Aorta (tissue), 5 donors: ENCODE results near the gene TFCP2L1. TPM values are rescaled to one million over a fixed set of nuclear protein-coding genes. Genes with fewer than 3 reads are reported as not detected.

Experiments used
- ATAC-seq: fragments of 200-7000 bp; cut with Tn5 transposase; one replicate; pipeline ENCODE4 v1.9.1; 2022; ENCODE audit warnings: moderate library complexity; ENCODE audit not compliant: low FRiP score
- DNase-seq, 2 donors: peaks; one replicate each; pipeline ENCODE4 v3.0.0-alpha.2; 2020
- H3K27ac ChIP-seq, 2 donors: one replicate each; pipeline ENCODE4 v1.5.1; 2013; ENCODE audit warnings: low read length in 2 of 2, mild to moderate bottlenecking in 2 of 2, moderate library complexity in 2 of 2, control low read depth in 1 of 2, inconsistent platforms in 1 of 2, low read depth in 1 of 2
- H3K27me3 ChIP-seq, 2 donors: one replicate each; pipeline ENCODE4 v1.6.1; 2013; ENCODE audit warnings: control low read depth in 1 of 2, low read length in 1 of 2, mild to moderate bottlenecking in 1 of 2, moderate library complexity in 1 of 2; ENCODE audit not compliant: insufficient read depth in 2 of 2, control insufficient read depth in 1 of 2
- H3K36me3 ChIP-seq, 2 donors: one replicate each; pipeline ENCODE4 v1.6.1; 2013; ENCODE audit warnings: control low read depth in 1 of 2, low read length in 1 of 2, mild to moderate bottlenecking in 1 of 2; ENCODE audit not compliant: insufficient read depth in 2 of 2, control insufficient read depth in 1 of 2
- H3K4me1 ChIP-seq, 2 donors: one replicate each; pipeline ENCODE4 v1.6.1; 2013; ENCODE audit warnings: low read length in 2 of 2, control low read depth in 1 of 2, mild to moderate bottlenecking in 1 of 2, moderate library complexity in 1 of 2; ENCODE audit not compliant: insufficient read depth in 2 of 2, control insufficient read depth in 1 of 2
- H3K4me3 ChIP-seq, 2 donors: one replicate each; pipeline ENCODE4 v1.5.1; 2013; ENCODE audit warnings: low read length in 2 of 2, control low read depth in 1 of 2, mild to moderate bottlenecking in 1 of 2
- H3K9me3 ChIP-seq: one replicate; pipeline ENCODE4 v1.6.1; 2013; ENCODE audit warnings: mild to moderate bottlenecking, low read length; ENCODE audit not compliant: control insufficient read depth
- WGBS, 2 donors: extraction: QIAGEN DNeasy Blood & Tissue Kit; methylation state at CpG; one replicate each; pipeline ENCODE4 v1.1.7; 2013; 5-methylcytosine and 5-hydroxymethylcytosine counted together
- intact Hi-C, 2 donors: fragments of 100-400 bp; cut with DNase I; formaldehyde crosslinking; loops; one replicate each; pipeline versions ENCODE4 v1.14.2 to v1.15.0; 2022
- polyA plus RNA-seq, 2 donors: library from polyadenylated mRNA; stranded (reverse); fragments of 200-250 nt; gene quantifications; one replicate each; pipeline ENCODE4 v1.2.3, GENCODE V29; 2013
- total RNA-seq, 2 donors: library from RNA; stranded (reverse); fragmentation: NEBNext Ultra II Directional; extraction: Animal tissue kit (Norgen Biotek cat#: 25700); gene quantifications; one replicate each; pipeline ENCODE4 v1.2.1, GENCODE V29; 2021
- donor health status: healthy with polysubstance abuse.
- donor health status: Bipolar disorder and iron deficiency.
- donor health status: DM: no; HTN: no; CAD: no.
- donor health status: DM: no; HTN: no; CAD: no.
- donor health status: DM: yes; HTN: yes; CAD: no.

TFCP2L1 gene
- total and polyA plus RNA-seq, 4 donors, result 0.03 to 1.7 (median 0.91) TPM

DNA sequence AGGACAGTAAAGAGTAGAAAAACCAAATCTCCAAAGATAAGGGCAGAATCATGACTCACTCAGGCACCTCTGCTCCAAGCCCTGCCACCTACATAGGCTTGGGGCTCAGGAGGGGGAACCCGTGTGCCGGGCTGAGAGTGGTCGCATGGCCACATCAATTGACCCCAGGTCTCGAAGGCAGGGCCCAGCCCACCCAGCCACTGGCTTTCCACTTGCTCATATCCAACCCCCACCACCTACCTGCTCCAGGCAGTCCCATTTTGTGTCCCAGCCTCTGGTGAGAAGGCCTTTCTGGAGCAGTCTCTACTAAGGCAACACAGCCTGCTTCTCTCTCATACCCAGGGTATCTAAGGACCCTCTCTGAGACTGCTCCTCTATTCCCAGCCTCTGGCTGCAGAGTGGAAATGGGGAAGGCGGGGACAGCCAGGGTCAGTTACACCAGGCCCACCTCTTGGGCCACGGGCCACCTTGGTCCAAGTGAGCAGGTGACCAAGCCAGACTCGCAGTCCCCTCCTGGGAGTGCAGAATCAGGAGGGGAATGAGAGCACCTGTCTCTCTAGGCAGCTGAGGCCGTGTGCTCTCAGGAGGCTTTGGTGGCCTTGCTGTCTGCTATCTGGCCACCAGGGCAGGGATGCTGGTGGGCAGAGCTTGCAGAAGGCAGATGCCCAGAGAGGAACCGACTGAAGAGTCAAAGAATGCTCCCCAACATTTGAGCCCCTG, 20.8 kb downstream of the TFCP2L1 start:
- no peak overlapping the region for H3K4me3 ChIP-seq
- H3K4me1 ChIP-seq, result no peaks in the 10 kb centered on the region
- DNase-seq (peak in 1 of 2 donors; percentile 57), ATAC-seq (peak; percentile 26)
- peaks cover 0 to 2% of the 10 kb centered on the region in 2 donors for H3K27me3 ChIP-seq
- WGBS, 2 donors, result 86 to 89% methylated on average over 9 of the region's 9 CpGs
- no peaks in the 10 kb centered on the region for H3K9me3 ChIP-seq
- H3K36me3 ChIP-seq, result no peaks in the 10 kb centered on the region
- intact Hi-C loops, result no loop called here
- H3K27ac ChIP-seq, result no peak overlapping the region

DNA sequence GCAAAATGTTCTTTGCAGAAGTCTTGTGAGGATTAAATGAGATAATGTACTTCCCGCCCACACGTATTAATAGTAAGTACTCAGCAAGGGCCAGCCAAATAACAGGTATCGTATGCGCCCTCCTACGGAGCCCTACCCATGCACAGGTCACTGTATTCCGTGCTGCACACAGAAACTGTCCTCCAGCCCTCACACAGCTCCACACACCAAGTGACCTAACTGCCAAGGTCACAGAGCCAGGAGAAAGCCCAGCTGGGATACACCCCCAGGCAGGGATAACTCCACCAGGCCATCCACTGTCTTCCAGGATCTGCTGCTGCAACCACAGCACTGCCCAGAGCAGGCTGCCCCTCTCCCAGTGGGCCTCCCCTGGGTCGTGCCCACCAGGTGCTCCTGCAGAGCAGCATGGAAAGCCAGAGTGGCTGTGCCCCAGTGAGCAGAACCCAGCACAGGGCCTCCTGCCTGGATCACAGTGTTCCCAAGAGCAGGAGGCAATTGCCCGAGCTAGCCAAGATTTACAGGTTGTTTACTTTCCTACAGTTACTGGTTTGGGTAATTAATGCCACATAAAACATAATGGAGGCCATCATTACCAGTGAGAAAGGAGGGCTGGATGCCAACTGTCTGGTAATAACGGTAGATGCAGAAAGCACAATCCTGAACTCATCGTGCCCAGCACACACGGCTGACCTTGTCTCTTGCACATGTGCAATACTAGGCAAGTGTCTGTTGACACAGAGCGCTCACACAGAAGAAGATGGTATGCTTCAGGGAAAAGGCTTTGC, 24.4 kb downstream of the TFCP2L1 start:
- Histone ChIP-seq H3K9me3 (no peaks in the 10 kb centered on the region), H3K27me3 (no peaks in the 10 kb centered on the region), H3K36me3 (no peaks in the 10 kb centered on the region), H3K4me1 (no peaks in the 10 kb centered on the region), H3K4me3 (no peak overlapping the region), H3K27ac (no peak overlapping the region)
- intact Hi-C loops, result no loop called here
- WGBS, 2 donors, result 79 to 81% methylated on average over 12 of the region's 12 CpGs
- peak in 1 of 2 donors; percentile 31 for DNase-seq
- ATAC-seq, result peak; percentile 45

DNA sequence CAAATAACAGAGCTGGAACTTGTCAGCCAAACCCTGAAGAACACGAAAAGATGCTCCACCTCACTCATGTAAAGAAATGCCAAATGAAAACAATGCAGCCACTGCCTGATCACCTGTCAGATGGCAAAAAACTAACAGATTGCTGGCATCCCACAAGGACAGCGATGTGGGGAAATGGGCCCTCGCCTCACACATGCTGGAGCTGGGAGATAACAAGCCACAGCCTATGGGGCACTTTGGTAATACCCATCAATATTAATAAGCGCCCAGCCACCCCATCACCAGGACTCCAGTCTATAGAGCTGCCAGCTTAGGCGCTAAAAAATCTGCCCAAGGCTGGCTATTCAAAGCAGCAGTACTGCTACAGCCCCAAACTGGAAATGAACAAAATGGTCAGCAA, 27.0 kb downstream of the TFCP2L1 start:
- 89 to 91% methylated on average over 5 of the region's 5 CpGs for WGBS, 2 donors
- DNase-seq (peak in 1 of 2 donors; percentile 26), ATAC-seq (no peak)
- Histone ChIP-seq H3K9me3 (no peaks in the 10 kb centered on the region), H3K4me3 (no peak overlapping the region), H3K36me3 (no peaks in the 10 kb centered on the region), H3K4me1 (no peaks in the 10 kb centered on the region), H3K27ac (no peak overlapping the region), H3K27me3 (no peaks in the 10 kb centered on the region)
- intact Hi-C loops, result no loop called here

DNA sequence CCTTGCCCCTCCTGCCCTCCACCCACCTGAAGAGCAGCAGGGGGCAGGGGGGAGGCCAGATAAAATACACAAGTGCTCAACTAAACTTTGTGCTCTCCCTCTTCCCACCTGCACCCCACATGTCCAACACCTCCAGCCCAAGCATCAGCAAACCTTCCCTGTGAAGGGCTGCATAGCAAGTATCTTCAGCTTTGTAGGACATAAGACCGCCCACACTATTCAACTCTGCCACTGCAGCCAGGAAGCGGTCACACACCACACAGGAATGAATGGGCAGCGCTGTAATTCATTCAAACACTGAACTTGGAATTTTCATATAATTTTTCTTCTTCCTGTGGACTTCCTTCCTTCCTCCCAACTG, 27.5 kb downstream of the TFCP2L1 start:
- no peak for DNase-seq
- no peak overlapping the region for H3K4me3 ChIP-seq
- no peak overlapping the region for H3K27ac ChIP-seq
- H3K4me1 ChIP-seq, result no peaks in the 10 kb centered on the region
- H3K27me3 ChIP-seq, result no peaks in the 10 kb centered on the region
- H3K36me3 ChIP-seq, result no peaks in the 10 kb centered on the region
- intact Hi-C loops, result no loop called here
- no peaks in the 10 kb centered on the region for H3K9me3 ChIP-seq
- ATAC-seq, result no peak
- WGBS, 2 donors, result 85 to 86% methylated on average over 3 of the region's 3 CpGs

DNA sequence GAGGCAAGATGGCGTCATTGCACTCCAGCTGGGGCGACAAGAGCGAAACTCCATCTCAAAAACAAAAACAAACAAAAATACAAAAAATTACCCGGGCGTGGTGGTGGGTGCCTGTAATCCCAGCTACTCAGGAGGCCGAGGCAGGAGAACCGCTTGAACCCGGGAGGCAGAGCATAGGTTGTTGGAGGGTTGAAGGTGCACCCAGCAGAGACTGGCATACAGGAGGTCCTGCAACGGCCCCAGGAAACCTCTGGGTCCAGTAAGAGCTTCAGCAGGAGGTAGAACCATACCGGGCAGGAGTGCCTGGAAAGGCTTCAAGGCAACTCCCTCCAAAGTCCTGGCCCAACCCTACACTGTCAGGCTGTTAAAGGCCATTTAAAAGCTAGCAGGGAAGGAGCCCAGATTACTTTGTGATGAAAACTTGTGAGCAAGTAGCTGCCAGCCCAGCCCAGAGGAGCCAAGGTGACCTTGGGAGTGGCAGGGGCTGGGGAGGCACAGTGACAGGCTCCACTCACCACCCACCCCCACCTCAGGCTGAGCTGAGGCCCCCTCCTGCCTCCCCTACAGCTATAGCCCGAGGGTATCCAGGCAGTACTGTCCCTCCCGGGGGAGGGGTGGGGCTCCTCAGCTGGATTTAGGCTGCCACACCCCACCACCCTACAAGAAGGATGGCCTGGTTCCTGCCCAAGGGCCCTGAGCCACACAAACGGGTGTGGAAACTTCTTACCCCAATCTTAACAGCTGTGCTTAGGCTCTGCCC, 28.1 kb downstream of the TFCP2L1 start:
- H3K36me3 ChIP-seq, result no peaks in the 10 kb centered on the region
- no peak overlapping the region for H3K27ac ChIP-seq
- H3K9me3 ChIP-seq, result no peaks in the 10 kb centered on the region
- 89 to 90% methylated on average over 13 of the region's 13 CpGs for WGBS, 2 donors
- no peaks in the 10 kb centered on the region for H3K4me1 ChIP-seq
- no peaks in the 10 kb centered on the region for H3K27me3 ChIP-seq
- H3K4me3 ChIP-seq, result no peak overlapping the region
- intact Hi-C loops, result no loop called here
- peak in 1 of 2 donors; percentile 36 for DNase-seq
- ATAC-seq, result no peak

DNA sequence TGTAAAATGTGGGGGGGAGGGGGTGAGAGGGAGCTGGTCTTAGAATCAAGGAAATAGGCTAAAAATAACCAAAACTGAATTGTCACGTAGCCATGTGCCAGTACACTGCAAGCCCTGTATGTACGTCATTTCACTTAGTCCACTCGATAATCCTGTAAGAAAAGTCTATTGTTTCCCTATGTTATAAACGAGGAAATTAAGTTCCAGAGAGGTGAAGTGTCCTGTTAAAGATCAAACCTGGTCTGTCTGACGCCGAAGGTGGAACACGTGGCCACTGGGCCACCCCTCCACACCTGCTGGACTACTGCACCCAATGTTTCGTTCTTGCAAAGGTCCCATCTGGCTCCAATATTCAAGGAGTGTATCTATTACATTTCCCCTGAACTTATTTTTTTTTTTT, 29.6 kb downstream of the TFCP2L1 start:
- ATAC-seq (no peak), DNase-seq (no peak)
- no peaks in the 10 kb centered on the region for H3K4me1 ChIP-seq
- no peak overlapping the region for H3K27ac ChIP-seq
- intact Hi-C loops, result no loop called here
- no peaks in the 10 kb centered on the region for H3K9me3 ChIP-seq
- H3K36me3 ChIP-seq, result no peaks in the 10 kb centered on the region
- H3K4me3 ChIP-seq, result no peak overlapping the region
- WGBS, 2 donors, result 64 to 68% methylated on average over 8 of the region's 8 CpGs
- no peaks in the 10 kb centered on the region for H3K27me3 ChIP-seq

DNA sequence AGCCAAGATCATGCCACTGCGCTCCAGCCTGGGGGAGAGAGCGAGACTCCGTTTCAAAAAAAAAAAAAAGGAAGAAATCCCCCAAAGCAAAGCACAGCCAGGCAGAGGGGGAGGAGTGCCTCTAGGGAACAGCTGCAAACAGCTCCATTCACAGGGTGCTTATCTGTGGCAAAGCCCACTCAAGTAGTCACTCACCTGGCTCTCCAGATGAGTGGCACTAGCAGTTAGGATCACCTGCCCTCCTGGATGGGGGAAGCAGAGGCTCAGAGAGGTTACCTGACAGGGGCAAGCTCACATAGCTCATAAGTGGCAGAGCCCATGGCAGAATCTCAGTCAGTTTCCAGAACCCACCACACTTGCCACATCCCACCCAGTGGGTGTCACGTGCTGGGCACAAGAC, 30.3 kb downstream of the TFCP2L1 start:
- WGBS, 2 donors, result 68 to 76% methylated on average over 4 of the region's 4 CpGs

DNA sequence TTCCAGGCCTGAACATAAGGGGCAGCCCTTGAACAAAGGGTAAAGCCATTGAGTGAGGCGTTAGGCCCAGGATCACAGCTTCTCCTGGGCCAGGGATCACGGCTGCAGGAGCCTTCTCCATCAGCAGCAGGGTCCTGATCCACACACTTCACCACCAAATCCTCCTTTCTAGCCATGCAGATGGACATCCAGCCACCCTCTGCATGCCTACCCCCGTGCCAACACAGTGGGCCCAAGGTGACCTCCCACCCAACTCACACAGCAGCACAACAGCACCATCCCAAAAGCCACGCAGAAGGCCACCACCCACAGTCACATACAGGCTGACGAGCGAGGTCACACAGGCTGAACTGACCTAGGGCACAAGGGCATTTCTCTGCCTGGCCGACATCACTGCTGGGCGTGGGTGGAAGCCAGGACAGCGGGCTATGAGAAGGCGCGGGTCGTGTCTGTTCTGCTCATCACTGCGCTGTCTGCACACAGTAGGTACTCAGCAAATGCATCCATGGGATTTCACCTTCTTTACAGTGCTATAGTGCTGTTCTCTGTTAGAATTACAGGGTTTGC, 31.2 kb downstream of the TFCP2L1 start:
- DNase-seq, result peak in 1 of 2 donors; percentile 57
- 96% methylated on average over 13 of the region's 13 CpGs for WGBS, 2 donors
- intact Hi-C loops, result no loop called here
- Histone ChIP-seq H3K27me3 (no peaks in the 10 kb centered on the region), H3K27ac (no peak overlapping the region), H3K4me1 (no peaks in the 10 kb centered on the region), H3K4me3 (no peak overlapping the region), H3K9me3 (no peaks in the 10 kb centered on the region), H3K36me3 (no peaks in the 10 kb centered on the region)
- no peak for ATAC-seq

More for the DNA sequence above, 30.3 kb downstream of the TFCP2L1 start:
- H3K9me3 ChIP-seq, result no peaks in the 10 kb centered on the region
- ATAC-seq (no peak), DNase-seq (peak in 1 of 2 donors; percentile 36)
- H3K4me3 ChIP-seq, result no peak overlapping the region
- H3K27me3 ChIP-seq, result no peaks in the 10 kb centered on the region
- intact Hi-C loops, result no loop called here
- no peaks in the 10 kb centered on the region for H3K36me3 ChIP-seq
- H3K27ac ChIP-seq, result no peak overlapping the region
- H3K4me1 ChIP-seq, result no peaks in the 10 kb centered on the region
